Kidney capillary endothelial cell (primary cell): Measurements from ENCODE around the gene ANO2.

Source experiments
- DNase-seq: peaks from one replicate; pipeline ENCODE4 v3.0.0-alpha.2; 2018; ENCODE audit warnings: low spot score

Gene ANO2

GRCh38 chr12:5515458-5515857 is 429.6 kb downstream of the ANO2 start:
- DNase-seq, result no peak

- DNase-seq, result no peak
Observed at GRCh38 chr12:5514545-5514944, 430.5 kb downstream of the ANO2 start.

- DNase-seq, result no peak
Observed at GRCh38 chr12:5514016-5514415, 431.0 kb downstream of the ANO2 start.

- DNase-seq, result no peak
Observed at GRCh38 chr12:5513406-5513805, 431.7 kb downstream of the ANO2 start.
